Measurements from ENCODE around the gene LAMA5. TPM values are rescaled to one million over a fixed set of nuclear protein-coding genes. Genes with fewer than 3 reads are reported as not detected.

The LAMA5 gene
- total and polyA plus RNA-seq, 9 donors, result 30.9 to 107 (median 71.8) TPM

DNA sequence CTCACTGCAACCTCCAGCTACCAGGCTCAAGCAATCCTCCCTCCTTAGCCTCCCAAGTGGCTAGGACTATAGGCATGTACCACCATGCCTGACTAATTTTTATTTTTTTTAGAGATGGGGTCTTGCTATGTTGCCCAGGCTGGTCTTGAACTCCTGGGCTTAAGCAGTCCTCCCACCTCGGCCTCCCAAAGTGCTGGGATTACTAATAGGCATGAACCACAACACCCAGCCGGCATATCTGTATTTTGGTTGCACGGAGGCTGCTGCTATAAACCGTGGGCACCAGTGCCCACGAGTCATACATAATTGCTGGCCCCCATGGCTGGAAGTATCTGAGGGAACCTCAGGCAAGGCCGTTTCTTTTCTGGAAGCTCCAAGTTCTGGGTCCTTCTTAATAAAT lies 82.7 kb downstream of the LAMA5 start:
- DNase-seq, result no peak
- Histone ChIP-seq H3K27me3 (ENCODE audit: control insufficient read depth, insufficient read depth, low read length) (no peaks in the 10 kb centered on the region), H3K9me3 (replicated peaks; ENCODE audit: control insufficient read depth, low read depth, low read length) (no peaks in the 10 kb centered on the region), H3K4me1 (ENCODE audit: control insufficient read depth, insufficient read depth, low read length) (peaks cover 39% of the 10 kb centered on the region), H3K36me3 (ENCODE audit: control insufficient read depth, insufficient read depth, low read length) (peaks cover 77% of the 10 kb centered on the region), H3K4me3 (ENCODE audit: low read length) (no peak overlapping the region), H3K27ac (ENCODE audit: low read length) (peak overlapping the region; percentile 7)
- WGBS (ENCODE audit: insufficient coverage), result 95% methylated on average over 5 of the region's 6 CpGs

DNA sequence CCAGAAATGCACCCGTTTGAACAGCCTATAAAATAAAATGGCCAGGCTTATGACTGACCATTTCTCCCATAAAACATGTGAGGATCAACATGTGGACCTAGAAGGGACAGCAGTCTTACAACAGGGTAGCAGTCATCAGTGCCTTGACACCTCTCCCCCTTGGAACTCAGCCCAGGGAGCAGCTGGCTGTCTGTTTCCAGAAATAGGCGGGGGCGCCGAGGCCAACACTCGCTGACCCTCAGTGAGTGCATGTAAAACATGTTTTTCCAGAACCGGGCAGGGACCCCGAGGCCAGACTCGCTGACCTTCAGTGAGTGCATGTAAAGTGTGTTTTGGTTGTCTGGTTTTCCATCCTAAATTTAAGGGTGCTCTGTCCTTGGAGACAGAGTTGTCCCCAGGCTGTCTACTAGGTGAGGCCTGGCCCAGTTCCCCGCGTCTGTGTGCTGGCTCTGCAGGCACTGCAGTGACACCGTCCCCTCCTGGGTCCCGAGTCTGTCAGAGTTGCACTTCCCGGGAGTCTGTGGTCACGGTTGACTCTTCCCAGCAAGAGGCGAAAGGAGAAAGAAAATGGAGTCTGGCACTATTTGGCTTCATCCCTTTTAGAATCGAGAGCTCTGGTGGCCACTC lies 84.1 kb downstream of the LAMA5 start:
- Histone ChIP-seq H3K27ac (ENCODE audit: low read length) (peak overlapping the region; percentile 74), H3K4me1 (ENCODE audit: control insufficient read depth, insufficient read depth, low read length) (peaks cover 40% of the 10 kb centered on the region), H3K9me3 (replicated peaks; ENCODE audit: control insufficient read depth, low read depth, low read length) (no peaks in the 10 kb centered on the region), H3K27me3 (ENCODE audit: control insufficient read depth, insufficient read depth, low read length) (no peaks in the 10 kb centered on the region), H3K4me3 (ENCODE audit: low read length) (no peak overlapping the region), H3K36me3 (ENCODE audit: control insufficient read depth, insufficient read depth, low read length) (peaks cover 71% of the 10 kb centered on the region)
- DNase-seq, result peak; percentile 69
- WGBS (ENCODE audit: insufficient coverage), result 84% methylated on average over 14 of the region's 16 CpGs

DNA sequence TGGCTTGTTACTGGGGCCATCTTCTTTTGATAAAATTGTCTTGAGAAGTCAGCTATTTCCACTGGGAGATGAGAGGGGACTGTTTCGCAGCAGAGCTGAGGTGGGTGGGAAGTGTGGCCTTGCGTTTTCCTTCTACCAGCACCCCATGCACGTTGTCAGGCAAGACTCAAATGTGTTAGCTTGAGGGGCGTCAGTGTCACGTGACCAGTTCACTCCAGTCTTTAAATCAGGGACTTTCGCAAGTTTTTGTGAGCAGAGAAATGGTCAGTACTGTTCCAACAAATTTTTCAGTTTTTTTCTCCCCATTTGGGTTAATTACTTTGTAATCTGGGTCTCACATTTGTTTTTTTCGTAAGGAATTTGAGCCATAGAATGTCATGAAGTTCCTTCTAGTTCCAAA lies 85.0 kb downstream of the LAMA5 start:
- H3K27ac ChIP-seq (ENCODE audit: low read length), result peak overlapping the region; percentile 47
- WGBS (ENCODE audit: insufficient coverage), result 87% methylated on average over 5 of the region's 7 CpGs
- H3K9me3 ChIP-seq (replicated peaks; ENCODE audit: control insufficient read depth, low read depth, low read length), result no peaks in the 10 kb centered on the region
- peaks cover 65% of the 10 kb centered on the region for H3K36me3 ChIP-seq (ENCODE audit: control insufficient read depth, insufficient read depth, low read length)
- H3K4me3 ChIP-seq (ENCODE audit: low read length), result no peak overlapping the region
- no peaks in the 10 kb centered on the region for H3K27me3 ChIP-seq (ENCODE audit: control insufficient read depth, insufficient read depth, low read length)
- DNase-seq, result no peak
- H3K4me1 ChIP-seq (ENCODE audit: control insufficient read depth, insufficient read depth, low read length), result peaks cover 46% of the 10 kb centered on the region

DNA sequence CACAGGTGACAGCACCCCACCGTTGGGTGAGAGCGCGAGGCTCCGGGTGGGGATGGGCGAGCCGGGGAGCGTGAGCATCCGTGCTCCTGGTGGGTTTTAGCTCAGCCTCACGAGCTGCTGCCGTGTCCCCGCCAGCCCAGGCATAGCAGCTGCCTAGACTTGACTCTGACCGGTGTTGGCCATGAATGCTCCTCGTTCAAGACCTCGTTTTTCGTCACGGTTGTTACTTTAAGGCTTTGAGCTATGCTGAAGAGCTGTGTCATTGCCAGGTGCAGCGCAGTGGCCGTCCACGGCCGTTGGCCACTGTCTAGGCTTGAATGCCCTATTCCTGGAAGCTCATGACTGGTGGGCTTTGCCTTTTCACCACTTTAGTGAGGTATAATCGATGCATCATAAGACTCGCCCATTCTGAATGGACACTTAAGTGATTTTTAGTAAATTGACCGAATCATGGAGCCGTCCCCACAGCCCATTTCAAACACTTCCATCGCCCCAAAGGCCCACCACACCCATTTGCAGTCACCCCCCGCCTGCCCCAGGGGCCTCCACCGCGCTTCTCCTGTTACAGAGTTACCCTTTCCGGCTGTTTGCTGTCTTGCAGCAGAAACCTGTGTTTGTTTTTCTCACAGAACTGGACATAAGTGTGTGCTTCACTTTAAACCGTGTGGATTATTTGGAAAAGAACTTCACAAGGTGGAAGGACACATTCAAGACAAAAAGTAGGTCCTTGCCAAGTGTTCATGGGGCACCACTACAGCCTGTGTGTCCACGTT lies 85.8 kb downstream of the LAMA5 start:
- peaks cover 50% of the 10 kb centered on the region for H3K4me1 ChIP-seq (ENCODE audit: control insufficient read depth, insufficient read depth, low read length)
- peak overlapping the region; percentile 47 for H3K27ac ChIP-seq (ENCODE audit: low read length)
- DNase-seq, result no peak
- H3K9me3 ChIP-seq (replicated peaks; ENCODE audit: control insufficient read depth, low read depth, low read length), result no peaks in the 10 kb centered on the region
- peaks cover 59% of the 10 kb centered on the region for H3K36me3 ChIP-seq (ENCODE audit: control insufficient read depth, insufficient read depth, low read length)
- no peaks in the 10 kb centered on the region for H3K27me3 ChIP-seq (ENCODE audit: control insufficient read depth, insufficient read depth, low read length)
- 87% methylated on average over 29 of the region's 31 CpGs for WGBS (ENCODE audit: insufficient coverage)
- H3K4me3 ChIP-seq (ENCODE audit: low read length), result no peak overlapping the region

DNA sequence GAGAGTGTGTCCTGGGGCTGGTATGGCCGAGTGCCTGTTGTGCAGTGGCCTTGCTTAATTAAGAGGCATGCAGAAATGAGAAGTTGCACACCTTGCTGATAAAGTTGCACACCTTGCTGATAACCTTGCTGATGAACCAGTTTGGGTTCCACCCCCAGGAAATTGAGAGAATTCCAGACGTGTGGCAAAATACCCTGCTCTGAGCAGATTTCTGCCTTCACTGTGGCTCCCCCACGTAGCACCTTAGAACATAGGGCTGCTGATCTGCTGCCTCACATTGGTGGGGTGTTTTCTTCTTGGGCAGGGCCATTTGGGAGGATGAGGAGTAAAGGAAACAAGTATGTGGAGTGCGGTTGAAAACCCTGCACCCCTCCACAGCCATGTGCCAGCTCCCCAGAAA lies 86.8 kb downstream of the LAMA5 start:
- DNase-seq, result no peak
- peaks cover 50% of the 10 kb centered on the region for H3K36me3 ChIP-seq (ENCODE audit: control insufficient read depth, insufficient read depth, low read length)
- peaks cover 59% of the 10 kb centered on the region for H3K4me1 ChIP-seq (ENCODE audit: control insufficient read depth, insufficient read depth, low read length)
- no peak overlapping the region for H3K27ac ChIP-seq (ENCODE audit: low read length)
- H3K4me3 ChIP-seq (ENCODE audit: low read length), result no peak overlapping the region
- H3K27me3 ChIP-seq (ENCODE audit: control insufficient read depth, insufficient read depth, low read length), result no peaks in the 10 kb centered on the region
- 82% methylated on average over 2 of the region's 4 CpGs for WGBS (ENCODE audit: insufficient coverage)
- H3K9me3 ChIP-seq (replicated peaks; ENCODE audit: control insufficient read depth, low read depth, low read length), result no peaks in the 10 kb centered on the region

DNA sequence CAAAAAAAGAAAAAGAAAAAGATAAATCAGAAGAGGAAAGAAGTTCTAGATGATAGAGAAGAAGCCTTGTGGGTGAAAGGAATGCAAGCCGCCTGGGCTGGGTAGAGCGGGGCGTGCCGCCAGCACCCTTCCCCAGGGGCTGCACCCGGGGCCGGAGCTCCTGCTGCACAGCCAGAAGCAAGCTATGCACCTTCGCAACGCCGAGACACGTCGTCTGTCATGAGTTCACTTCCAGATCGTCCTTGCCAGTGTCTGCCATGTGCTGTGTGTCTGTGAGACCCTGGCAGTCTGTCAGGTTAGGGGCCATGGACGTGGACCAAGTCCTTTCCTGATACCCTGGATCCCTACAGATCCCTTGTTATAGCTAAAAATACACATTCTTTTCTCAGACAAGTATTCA lies 89.9 kb downstream of the LAMA5 start:
- Histone ChIP-seq H3K4me1 (ENCODE audit: control insufficient read depth, insufficient read depth, low read length) (peaks cover 51% of the 10 kb centered on the region), H3K36me3 (ENCODE audit: control insufficient read depth, insufficient read depth, low read length) (peaks cover 57% of the 10 kb centered on the region), H3K9me3 (replicated peaks; ENCODE audit: control insufficient read depth, low read depth, low read length) (no peaks in the 10 kb centered on the region), H3K27ac (ENCODE audit: low read length) (peak overlapping the region; percentile 83), H3K4me3 (ENCODE audit: low read length) (no peak overlapping the region), H3K27me3 (ENCODE audit: control insufficient read depth, insufficient read depth, low read length) (no peaks in the 10 kb centered on the region)
- WGBS (ENCODE audit: insufficient coverage), result 84% methylated on average over 12 of the region's 13 CpGs
- DNase-seq, result no peak

DNA sequence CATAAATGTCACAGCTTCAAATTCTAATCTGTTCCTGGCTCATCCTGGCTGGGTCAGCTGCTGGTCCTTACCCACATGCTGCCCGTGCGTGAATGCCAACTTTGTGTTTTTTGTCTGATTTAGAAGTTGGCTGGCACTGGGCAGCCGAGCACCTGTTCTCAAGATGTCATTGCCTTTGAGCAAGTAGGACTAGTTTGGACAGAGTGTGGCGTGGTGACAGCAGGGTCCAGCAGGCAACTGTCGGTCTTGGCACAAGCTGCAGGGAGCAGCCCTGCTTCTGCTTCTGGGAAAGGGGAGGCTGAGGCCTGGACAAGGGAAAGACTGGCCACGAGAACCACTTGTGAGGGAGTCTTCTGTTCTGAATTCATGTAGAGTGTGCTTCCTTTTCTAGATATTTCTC lies 90.7 kb downstream of the LAMA5 start:
- Histone ChIP-seq H3K9me3 (replicated peaks; ENCODE audit: control insufficient read depth, low read depth, low read length) (no peaks in the 10 kb centered on the region), H3K4me3 (ENCODE audit: low read length) (no peak overlapping the region), H3K36me3 (ENCODE audit: control insufficient read depth, insufficient read depth, low read length) (peaks cover 57% of the 10 kb centered on the region), H3K27me3 (ENCODE audit: control insufficient read depth, insufficient read depth, low read length) (no peaks in the 10 kb centered on the region), H3K4me1 (ENCODE audit: control insufficient read depth, insufficient read depth, low read length) (peaks cover 43% of the 10 kb centered on the region), H3K27ac (ENCODE audit: low read length) (peak overlapping the region; percentile 83)
- 73% methylated on average over 6 of the region's 6 CpGs for WGBS (ENCODE audit: insufficient coverage)
- peak; percentile 94 for DNase-seq

DNA sequence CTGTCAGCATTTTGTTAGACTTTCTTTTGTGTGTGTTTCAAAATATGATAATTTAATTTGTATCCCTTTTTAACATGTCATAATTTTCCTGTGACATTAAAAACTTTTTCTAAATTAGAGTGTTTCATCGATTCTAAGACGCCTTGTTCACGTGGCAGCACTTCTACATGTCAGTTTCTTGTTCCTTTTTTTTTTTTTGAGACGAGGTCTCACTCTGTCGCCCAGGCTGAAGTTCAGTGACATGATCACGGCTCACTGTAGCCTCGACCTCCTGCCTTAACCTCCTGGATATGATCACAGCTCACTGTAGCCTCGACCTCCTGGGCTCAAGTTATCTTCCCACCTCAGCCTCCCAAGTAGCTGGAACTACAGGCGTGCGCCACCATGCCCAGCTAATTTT lies 91.9 kb downstream of the LAMA5 start:
- WGBS (ENCODE audit: insufficient coverage), result 94% methylated on average over 7 of the region's 10 CpGs
- Histone ChIP-seq H3K27ac (ENCODE audit: low read length) (no peak overlapping the region), H3K36me3 (ENCODE audit: control insufficient read depth, insufficient read depth, low read length) (peaks cover 50% of the 10 kb centered on the region)

DNA sequence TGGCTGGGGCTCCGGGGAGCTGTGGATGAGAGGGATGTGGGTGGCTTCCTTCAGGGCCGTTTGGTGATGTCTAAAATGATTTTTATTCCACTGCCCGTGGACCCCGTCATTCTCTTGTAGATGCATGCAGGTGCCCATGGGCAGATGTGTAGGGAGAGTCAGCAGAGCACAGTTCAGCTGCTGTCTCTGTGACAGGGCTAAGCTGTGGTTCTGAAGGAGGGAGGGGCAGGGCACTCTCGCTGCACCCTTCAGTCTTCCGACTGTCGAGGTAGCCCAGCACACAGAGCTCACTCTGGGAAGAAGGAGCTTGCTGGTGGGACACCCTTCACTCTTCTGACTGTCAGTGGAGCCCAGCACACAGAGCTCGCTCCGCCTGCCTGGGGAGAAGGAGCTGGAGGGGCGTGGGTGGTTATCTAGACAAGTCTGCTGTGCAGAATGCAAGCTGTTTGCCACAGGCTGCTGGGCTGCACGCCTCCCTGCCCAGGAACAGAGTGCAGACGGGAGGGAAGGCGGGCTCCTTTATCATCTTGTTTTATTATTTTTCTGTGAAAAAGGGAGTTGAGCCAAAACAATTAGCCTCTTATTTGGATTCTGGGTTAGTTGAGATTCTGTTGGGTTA lies 92.7 kb downstream of the LAMA5 start:
- Histone ChIP-seq H3K9me3 (replicated peaks; ENCODE audit: control insufficient read depth, low read depth, low read length) (no peaks in the 10 kb centered on the region), H3K27ac (ENCODE audit: low read length) (peak overlapping the region; percentile 17), H3K36me3 (ENCODE audit: control insufficient read depth, insufficient read depth, low read length) (peaks cover 42% of the 10 kb centered on the region), H3K27me3 (ENCODE audit: control insufficient read depth, insufficient read depth, low read length) (no peaks in the 10 kb centered on the region), H3K4me1 (ENCODE audit: control insufficient read depth, insufficient read depth, low read length) (peaks cover 48% of the 10 kb centered on the region), H3K4me3 (ENCODE audit: low read length) (no peak overlapping the region)
- DNase-seq, result no peak
- WGBS (ENCODE audit: insufficient coverage), result 78% methylated on average over 11 of the region's 13 CpGs

More for the DNA sequence above, 91.9 kb downstream of the LAMA5 start:
- peaks cover 43% of the 10 kb centered on the region for H3K4me1 ChIP-seq (ENCODE audit: control insufficient read depth, insufficient read depth, low read length)
- H3K9me3 ChIP-seq (replicated peaks; ENCODE audit: control insufficient read depth, low read depth, low read length), result no peaks in the 10 kb centered on the region
- no peak overlapping the region for H3K4me3 ChIP-seq (ENCODE audit: low read length)
- DNase-seq, result no peak
- no peaks in the 10 kb centered on the region for H3K27me3 ChIP-seq (ENCODE audit: control insufficient read depth, insufficient read depth, low read length)

DNA sequence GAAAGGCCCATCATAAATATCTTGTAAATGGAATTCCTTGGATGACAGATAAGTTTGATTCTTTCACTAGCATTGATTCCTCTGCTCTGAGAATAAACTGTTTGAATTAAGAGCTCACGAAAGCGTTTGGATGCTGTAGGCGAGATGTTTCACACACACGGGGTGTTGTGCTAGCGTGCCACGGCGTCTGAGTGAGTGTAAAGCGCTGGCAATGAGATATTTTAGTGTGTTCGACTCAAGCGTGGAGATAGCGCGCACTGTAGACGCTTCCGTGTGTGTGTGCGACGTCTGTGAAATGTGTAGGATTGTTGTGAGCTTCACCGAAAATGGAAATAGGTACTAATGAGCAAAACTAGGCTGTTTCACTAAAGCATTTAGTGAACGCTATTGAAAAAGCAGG lies 93.7 kb downstream of the LAMA5 start:
- Histone ChIP-seq H3K27ac (ENCODE audit: low read length) (no peak overlapping the region), H3K36me3 (ENCODE audit: control insufficient read depth, insufficient read depth, low read length) (peaks cover 37% of the 10 kb centered on the region), H3K27me3 (ENCODE audit: control insufficient read depth, insufficient read depth, low read length) (no peaks in the 10 kb centered on the region), H3K4me3 (ENCODE audit: low read length) (no peak overlapping the region), H3K4me1 (ENCODE audit: control insufficient read depth, insufficient read depth, low read length) (peaks cover 53% of the 10 kb centered on the region), H3K9me3 (replicated peaks; ENCODE audit: control insufficient read depth, low read depth, low read length) (no peaks in the 10 kb centered on the region)
- DNase-seq, result no peak
- WGBS (ENCODE audit: insufficient coverage), result 94% methylated on average over 18 of the region's 18 CpGs
